KMS-11 (cell line): ENCODE data around the gene CEP19.

Experiments
- H2AFZ ChIP-seq: fragments of 200-600 bp; sonication (generic); 2 replicates; pipeline ENCODE4 v1.6.1; 2016; ENCODE audit warnings: antibody characterized with exemption, mixed run types, low read depth
- H3K27ac ChIP-seq: fragments of 200-600 bp; sonication (generic); 2 replicates; pipeline ENCODE4 v1.6.1; 2016; ENCODE audit warnings: mild to moderate bottlenecking, mixed run types
- H3K27me3 ChIP-seq: fragments of 200-600 bp; sonication (generic); 2 replicates; pipeline ENCODE4 v1.6.1; 2017; ENCODE audit warnings: mild to moderate bottlenecking, low read depth, mixed run types, moderate library complexity; ENCODE audit not compliant: insufficient read depth
- H3K36me3 ChIP-seq: fragments of 200-600 bp; sonication (generic); 2 replicates; pipeline ENCODE4 v1.6.1; 2017; ENCODE audit warnings: mild to moderate bottlenecking, mixed run types; ENCODE audit not compliant: insufficient read depth
- H3K4me1 ChIP-seq: fragments of 200-600 bp; sonication (generic); 2 replicates; pipeline ENCODE4 v1.6.1; 2016; ENCODE audit warnings: mild to moderate bottlenecking, low read depth, mixed run types; ENCODE audit not compliant: poor library complexity, severe bottlenecking
- H3K4me2 ChIP-seq: fragments of 200-600 bp; sonication (generic); 2 replicates; pipeline ENCODE4 v1.7.0; 2016; ENCODE audit warnings: mild to moderate bottlenecking, mixed run types
- H3K4me3 ChIP-seq: fragments of 200-600 bp; sonication (generic); IDR thresholded peaks from 2 replicates; pipeline ENCODE4 v1.6.1; 2017; ENCODE audit warnings: low read depth, low read length, mixed read lengths; ENCODE audit not compliant: insufficient read depth
- H3K79me2 ChIP-seq: fragments of 200-600 bp; sonication (generic); 2 replicates; pipeline ENCODE4 v1.6.1; 2016; ENCODE audit warnings: low read depth, mixed run types; ENCODE audit not compliant: insufficient read depth
- H3K9ac ChIP-seq: fragments of 200-600 bp; sonication (generic); 2 replicates; pipeline ENCODE4 v1.6.1; 2016; ENCODE audit warnings: mild to moderate bottlenecking, mixed run types
- H4K20me1 ChIP-seq: fragments of 200-600 bp; sonication (generic); 2 replicates; pipeline ENCODE4 v1.6.1; 2016; ENCODE audit warnings: mild to moderate bottlenecking, mixed run types; ENCODE audit not compliant: insufficient read depth
- CTCF ChIP-seq: fragments of 200-600 bp; sonication (generic); conservative IDR thresholded peaks from 2 replicates; pipeline ENCODE4 v1.6.1; 2017; ENCODE audit warnings: low read depth, mild to moderate bottlenecking, antibody characterized with exemption, low read length, moderate library complexity, mixed read lengths

CEP19 gene

GRCh38 chr3:196661400-196661799 lies 50.6 kb downstream of the CEP19 start:
- Histone ChIP-seq H4K20me1 (no peaks in the 10 kb centered on the region), H3K27ac (no peak overlapping the region), H3K27me3 (no peaks in the 10 kb centered on the region), H2AFZ (no peak overlapping the region), H3K4me2 (no peak overlapping the region), H3K4me3 (no peak overlapping the region), H3K36me3 (no peaks in the 10 kb centered on the region; the same call in 1 of the 2 replicates), H3K79me2 (no peaks in the 10 kb centered on the region), H3K4me1 (no peaks in the 10 kb centered on the region), H3K9ac (no peak overlapping the region)
- TF ChIP-seq CTCF: no peak

DNA sequence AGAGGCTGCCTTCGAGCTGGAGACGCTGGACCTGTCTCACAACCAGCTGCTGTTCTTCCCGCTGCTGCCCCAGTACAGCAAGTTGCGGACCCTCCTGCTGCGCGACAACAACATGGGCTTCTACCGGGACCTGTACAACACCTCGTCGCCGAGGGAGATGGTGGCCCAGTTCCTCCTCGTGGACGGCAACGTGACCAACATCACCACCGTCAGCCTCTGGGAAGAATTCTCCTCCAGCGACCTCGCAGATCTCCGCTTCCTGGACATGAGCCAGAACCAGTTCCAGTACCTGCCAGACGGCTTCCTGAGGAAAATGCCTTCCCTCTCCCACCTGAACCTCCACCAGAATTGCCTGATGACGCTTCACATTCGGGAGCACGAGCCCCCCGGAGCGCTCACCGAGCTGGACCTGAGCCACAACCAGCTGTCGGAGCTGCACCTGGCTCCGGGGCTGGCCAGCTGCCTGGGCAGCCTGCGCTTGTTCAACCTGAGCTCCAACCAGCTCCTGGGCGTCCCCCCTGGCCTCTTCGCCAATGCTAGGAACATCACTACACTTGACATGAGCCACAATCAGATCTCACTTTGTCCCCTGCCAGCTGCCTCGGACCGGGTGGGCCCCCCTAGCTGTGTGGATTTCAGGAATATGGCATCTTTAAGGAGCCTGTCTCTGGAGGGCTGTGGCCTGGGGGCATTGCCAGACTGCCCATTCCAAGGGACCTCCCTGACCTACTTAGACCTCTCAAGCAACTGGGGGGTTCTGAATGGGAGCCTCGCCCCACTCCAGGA lies 51.5 kb downstream of the CEP19 start:
- no peak for TF ChIP-seq CTCF
- Histone ChIP-seq H3K4me3 (no peak overlapping the region), H3K27ac (no peak overlapping the region), H2AFZ (no peak overlapping the region), H3K4me2 (no peak overlapping the region), H3K4me1 (no peaks in the 10 kb centered on the region), H3K36me3 (no peaks in the 10 kb centered on the region; the same call in 1 of the 2 replicates), H3K27me3 (no peaks in the 10 kb centered on the region), H3K9ac (no peak overlapping the region), H4K20me1 (no peaks in the 10 kb centered on the region), H3K79me2 (no peaks in the 10 kb centered on the region)

- H3K79me2 ChIP-seq: no peaks in the 10 kb centered on the region
Observed at GRCh38 chr3:196659901-196660351, 52.1 kb downstream of the CEP19 start.

More at GRCh38 chr3:196659901-196660351, 52.1 kb downstream of the CEP19 start:
- TF ChIP-seq CTCF: no peak
- Histone ChIP-seq H3K27me3 (no peaks in the 10 kb centered on the region), H2AFZ (no peak overlapping the region), H3K36me3 (no peaks in the 10 kb centered on the region; the same call in 1 of the 2 replicates), H3K9ac (no peak overlapping the region), H3K27ac (no peak overlapping the region), H3K4me3 (no peak overlapping the region), H4K20me1 (no peaks in the 10 kb centered on the region), H3K4me1 (no peaks in the 10 kb centered on the region), H3K4me2 (no peak overlapping the region)
